Measurements from ENCODE around the gene MYCBPAP.

DNA sequence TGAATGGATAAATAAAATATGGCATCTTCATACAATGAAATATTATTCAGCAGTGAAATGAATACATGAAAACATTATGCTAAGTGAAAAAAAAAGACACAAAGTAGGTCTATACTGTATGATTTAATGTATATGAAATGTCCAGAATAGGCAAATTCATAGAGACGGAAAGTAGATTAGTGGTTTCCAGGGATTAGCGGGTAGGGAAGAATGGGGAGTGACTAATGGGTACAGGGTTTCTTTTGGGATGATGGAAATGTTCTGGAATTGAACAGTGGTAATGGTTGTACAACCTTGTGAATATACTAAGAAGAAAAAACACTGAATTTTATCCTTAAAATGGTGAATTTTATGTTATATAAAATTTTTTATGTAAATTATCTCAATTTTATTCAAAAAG, 8.5 kb upstream of the MYCBPAP start:
- TF ChIP-seq EZH2phosphoT487 (IDR thresholded peaks at IDR 0.05; ENCODE audit: low read depth) = no peak
- TF ChIP-seq, protein P1, sequence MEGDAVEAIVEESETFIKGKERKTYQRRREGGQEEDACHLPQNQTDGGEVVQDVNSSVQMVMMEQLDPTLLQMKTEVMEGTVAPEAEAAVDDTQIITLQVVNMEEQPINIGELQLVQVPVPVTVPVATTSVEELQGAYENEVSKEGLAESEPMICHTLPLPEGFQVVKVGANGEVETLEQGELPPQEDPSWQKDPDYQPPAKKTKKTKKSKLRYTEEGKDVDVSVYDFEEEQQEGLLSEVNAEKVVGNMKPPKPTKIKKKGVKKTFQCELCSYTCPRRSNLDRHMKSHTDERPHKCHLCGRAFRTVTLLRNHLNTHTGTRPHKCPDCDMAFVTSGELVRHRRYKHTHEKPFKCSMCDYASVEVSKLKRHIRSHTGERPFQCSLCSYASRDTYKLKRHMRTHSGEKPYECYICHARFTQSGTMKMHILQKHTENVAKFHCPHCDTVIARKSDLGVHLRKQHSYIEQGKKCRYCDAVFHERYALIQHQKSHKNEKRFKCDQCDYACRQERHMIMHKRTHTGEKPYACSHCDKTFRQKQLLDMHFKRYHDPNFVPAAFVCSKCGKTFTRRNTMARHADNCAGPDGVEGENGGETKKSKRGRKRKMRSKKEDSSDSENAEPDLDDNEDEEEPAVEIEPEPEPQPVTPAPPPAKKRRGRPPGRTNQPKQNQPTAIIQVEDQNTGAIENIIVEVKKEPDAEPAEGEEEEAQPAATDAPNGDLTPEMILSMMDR (IDR thresholded peaks at IDR 0.05; ENCODE audit: low read depth, low read length) = no peak
